HG02884 (cell line): ENCODE measurements around the gene KCNK2.

Source experiments
- ATAC-seq: cut with Tn5 transposase; IDR thresholded peaks from one replicate; pipeline ENCODE4 v1.9.1; 2021; ENCODE audit warnings: mild to moderate bottlenecking, moderate library complexity; ENCODE audit not compliant: unreplicated experiment

The KCNK2 gene

GRCh38 chr1:215250913-215251312, 168.4 kb downstream of the KCNK2 start:
- ATAC-seq: no peak

DNA sequence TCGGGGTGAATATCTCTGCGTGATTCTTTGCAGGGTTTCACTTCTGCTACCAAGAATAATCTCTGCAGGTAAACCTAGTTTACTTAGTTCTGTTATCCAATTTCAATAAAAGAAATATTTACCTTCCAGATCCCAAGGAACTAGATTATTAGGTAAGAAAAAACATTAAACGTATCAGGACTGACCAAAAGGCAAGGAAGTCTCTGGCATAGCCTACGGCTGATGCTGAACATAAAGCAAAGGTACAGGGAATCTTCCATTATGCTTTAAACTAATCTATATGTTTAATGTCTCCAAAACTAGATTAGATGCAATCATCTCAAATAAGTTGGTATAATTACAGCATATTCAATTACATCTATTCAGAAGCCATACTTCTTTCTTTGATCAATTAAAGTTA, 168.9 kb downstream of the KCNK2 start:
- no peak for ATAC-seq

- no peak for ATAC-seq
Observed at GRCh38 chr1:215252164-215252563, 169.6 kb downstream of the KCNK2 start.

- no peak for ATAC-seq
Observed at GRCh38 chr1:215256936-215257679, 174.6 kb downstream of the KCNK2 start.

GRCh38 chr1:215260711-215261110, 178.2 kb downstream of the KCNK2 start:
- ATAC-seq: no peak

DNA sequence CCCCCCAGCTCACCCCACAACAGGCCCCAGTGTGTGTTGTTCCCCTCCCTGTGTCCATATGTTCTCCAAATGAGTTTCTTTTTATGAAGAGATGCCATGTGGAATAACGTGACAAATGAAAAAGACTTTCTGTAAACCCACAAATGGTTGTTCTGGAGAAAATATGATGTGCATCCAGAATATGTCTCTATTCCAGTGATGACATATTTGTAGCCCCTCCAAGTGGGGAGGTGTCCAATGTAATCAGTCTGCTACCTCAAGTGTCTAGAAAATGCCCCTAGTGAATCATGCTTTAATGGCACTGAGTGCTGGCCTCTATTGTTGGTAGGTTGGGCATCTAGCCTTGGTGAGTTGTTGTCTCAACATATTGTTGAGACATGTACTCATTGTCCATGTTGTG, 179.6 kb downstream of the KCNK2 start:
- ATAC-seq: no peak

- ATAC-seq: no peak
Observed at GRCh38 chr1:215263636-215264035, 181.1 kb downstream of the KCNK2 start.

DNA sequence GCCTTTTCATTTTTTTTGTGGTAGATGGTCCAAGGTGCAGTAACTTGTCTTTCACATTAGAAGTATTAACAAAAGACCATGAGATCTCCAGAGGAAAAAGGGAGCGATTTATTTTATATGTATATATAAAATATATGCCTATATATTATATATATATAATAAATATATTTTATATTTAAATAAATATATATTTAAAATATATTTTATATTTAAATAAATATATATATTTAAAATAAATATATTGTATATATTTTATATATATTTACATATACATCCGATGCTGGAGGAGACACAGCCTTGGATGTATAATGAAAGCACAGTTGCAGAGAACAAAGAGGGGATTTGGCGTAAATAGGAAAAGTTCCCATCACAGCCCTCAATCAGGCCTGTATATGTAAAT, 182.1 kb downstream of the KCNK2 start:
- no peak for ATAC-seq

GRCh38 chr1:215267495-215267894, 185.0 kb downstream of the KCNK2 start:
- ATAC-seq: no peak

- ATAC-seq: no peak
Observed at GRCh38 chr1:215269955-215270354, 187.4 kb downstream of the KCNK2 start.

DNA sequence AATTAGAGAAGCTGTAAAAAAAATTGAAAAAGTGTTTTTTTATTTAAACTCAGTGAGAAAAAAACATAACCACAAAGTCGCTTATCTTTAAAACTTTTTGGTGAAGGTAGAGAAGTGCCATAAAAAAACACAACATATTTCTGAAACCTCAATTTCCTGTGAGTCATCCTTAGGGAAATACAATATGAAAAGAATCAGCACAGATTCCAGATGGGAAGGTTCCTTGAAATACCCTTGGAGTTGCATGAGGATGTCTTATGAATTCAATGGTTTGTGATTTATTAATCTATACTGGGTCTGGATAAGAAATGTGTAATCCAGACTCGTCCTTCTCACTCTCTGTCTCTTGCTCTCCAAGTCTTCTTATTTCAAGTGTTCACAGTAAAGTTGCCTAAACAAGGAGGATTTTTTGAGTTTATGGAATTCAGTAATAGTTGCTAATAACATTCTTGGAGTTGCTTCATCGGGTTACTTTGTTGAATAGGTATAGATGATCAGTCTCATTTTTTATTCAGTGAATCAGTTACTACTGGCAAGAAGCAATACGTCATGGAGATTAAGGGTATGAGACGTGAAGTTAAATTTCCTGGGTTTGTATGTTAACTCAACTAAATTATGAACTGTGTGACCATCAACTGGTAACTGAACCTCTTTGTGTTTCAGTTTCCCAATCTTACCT, 191.4 kb downstream of the KCNK2 start:
- ATAC-seq: no peak

DNA sequence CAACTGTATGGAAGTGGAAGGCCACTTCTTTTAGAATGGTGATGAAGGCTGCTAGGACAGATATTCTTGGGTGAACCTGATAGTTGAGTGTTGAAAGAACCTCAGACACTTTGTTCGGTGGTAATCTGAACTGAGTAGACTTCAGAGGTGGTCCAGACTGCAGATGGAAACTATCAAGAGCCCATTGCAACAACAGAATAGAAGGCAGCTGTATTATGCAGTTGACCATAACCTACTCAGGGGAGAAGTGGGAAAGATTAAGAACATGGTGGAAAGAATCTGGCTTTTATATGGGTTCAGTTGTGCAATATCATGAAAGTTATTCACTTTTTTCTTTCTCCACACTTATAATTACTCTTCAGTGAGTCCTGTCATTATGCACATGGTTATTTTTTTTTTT, 194.0 kb downstream of the KCNK2 start:
- no peak for ATAC-seq

- no peak for ATAC-seq
Observed at GRCh38 chr1:215277532-215277931, 195.0 kb downstream of the KCNK2 start.

GRCh38 chr1:215279682-215280081, 197.1 kb downstream of the KCNK2 start:
- ATAC-seq: no peak

- ATAC-seq: no peak
Observed at GRCh38 chr1:215282557-215282956, 200.0 kb downstream of the KCNK2 start.

DNA sequence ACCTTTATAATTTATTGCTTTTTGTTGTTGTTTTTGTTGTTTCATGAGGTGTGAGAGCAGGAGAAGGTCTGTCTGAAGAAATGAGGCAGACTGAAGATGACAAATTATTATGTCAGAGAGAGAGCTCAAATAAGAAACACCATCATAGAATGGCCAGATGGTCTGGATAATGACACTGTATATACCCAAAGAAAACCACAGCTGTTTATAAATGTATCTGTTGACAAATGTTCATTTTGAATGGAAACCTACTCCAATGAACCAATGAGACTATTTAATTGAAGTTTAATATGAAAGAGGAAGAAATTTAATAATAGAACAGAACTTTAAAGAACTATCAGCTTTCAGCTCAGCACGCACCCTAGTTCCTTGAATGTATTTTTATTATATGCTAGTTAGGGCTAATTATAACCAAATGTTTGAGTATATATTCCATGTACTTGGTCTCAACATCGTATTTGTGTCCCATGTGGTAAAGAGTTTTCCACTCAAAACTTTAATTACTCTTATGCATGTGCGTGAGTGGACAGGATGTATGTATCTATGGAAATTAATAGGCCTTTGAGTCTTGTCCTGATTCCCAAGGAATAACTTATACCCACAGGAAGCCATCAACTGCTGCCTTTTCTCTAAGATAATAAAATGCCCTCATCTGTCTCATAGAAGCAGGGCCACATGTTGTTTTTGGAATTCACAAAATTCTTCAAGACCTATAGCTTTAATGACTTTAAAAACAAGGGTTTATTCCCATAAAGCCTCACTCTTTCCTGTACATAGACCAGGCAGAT, 202.7 kb downstream of the KCNK2 start:
- no peak for ATAC-seq
